Urothelium cell line (cell line): ENCODE data around the gene HAUS5.
"Not testable (repeated sequence)": the region's sequence is repeated elsewhere in the genome, so short reads cannot be mapped to it uniquely, and the experiment has no call there.

Experiments used
- DNase-seq: peaks from one replicate; pipeline ENCODE4 v3.0.0; 2011; ENCODE audit warnings: low spot score, mixed read lengths
- FAIRE-seq: peaks from 2 replicates; lab custom pipeline; 2011; peaks lifted over from hg19 to GRCh38; lab: Jason Lieb, UNC

The HAUS5 gene

GRCh38 chr19:35607170-35607569, 5.4 kb upstream of the HAUS5 start:
- not testable (repeated sequence) for FAIRE-seq, DNase-seq

GRCh38 chr19:35607661-35608060, 4.9 kb upstream of the HAUS5 start:
- no peak for FAIRE-seq
- DNase-seq, result no peak

GRCh38 chr19:35608251-35608650, 4.3 kb upstream of the HAUS5 start:
- FAIRE-seq (no peak), DNase-seq (no peak)

- FAIRE-seq, result no peak
- DNase-seq, result no peak
Measured at GRCh38 chr19:35609851-35610353, 2.6 kb upstream of the HAUS5 start.

- FAIRE-seq (no peak), DNase-seq (no peak)
Measured at GRCh38 chr19:35612224-35612558, 344 bp upstream of the HAUS5 start.

GRCh38 chr19:35613574-35613973, 1.0 kb downstream of the HAUS5 start:
- no peak for FAIRE-seq

GRCh38 chr19:35615036-35615435, 2.5 kb downstream of the HAUS5 start:
- FAIRE-seq (no peak), DNase-seq (no peak)

More at GRCh38 chr19:35613574-35613973, 1.0 kb downstream of the HAUS5 start:
- DNase-seq, result no peak

GRCh38 chr19:35618857-35619256, 6.3 kb downstream of the HAUS5 start:
- no peak for DNase-seq
- no peak for FAIRE-seq

GRCh38 chr19:35619290-35619923, 6.9 kb downstream of the HAUS5 start:
- FAIRE-seq, result no peak
- DNase-seq, result no peak

- FAIRE-seq, result no peak
- DNase-seq, result no peak
Measured at GRCh38 chr19:35620001-35620400, 7.5 kb downstream of the HAUS5 start.

GRCh38 chr19:35621708-35622107, 9.2 kb downstream of the HAUS5 start:
- no peak for FAIRE-seq
- no peak for DNase-seq

GRCh38 chr19:35622750-35623149, 10.2 kb downstream of the HAUS5 start:
- DNase-seq, result no peak
- FAIRE-seq, result no peak

GRCh38 chr19:35623327-35624010, 10.9 kb downstream of the HAUS5 start:
- no peak for FAIRE-seq
- no peak for DNase-seq

- no peak for DNase-seq
- no peak for FAIRE-seq
Measured at GRCh38 chr19:35628264-35628564, 15.7 kb downstream of the HAUS5 start.

- peak; percentile 99 for DNase-seq
- FAIRE-seq, result peak; percentile 96
Measured at GRCh38 chr19:35628565-35629331, 16.2 kb downstream of the HAUS5 start, which contains the start of gene RBM42. Gene RBM42 (plus strand): TSS chr19:35629036. CDS start chr19:35629154, 118 bp downstream.

GRCh38 chr19:35629332-35629633, 16.7 kb downstream of the HAUS5 start:
- no peak for DNase-seq
- FAIRE-seq, result no peak

GRCh38 chr19:35633727-35634440, 21.3 kb downstream of the HAUS5 start:
- DNase-seq, result no peak

GRCh38 chr19:35636651-35637050, 24.1 kb downstream of the HAUS5 start:
- DNase-seq (no peak), FAIRE-seq (no peak)

More at GRCh38 chr19:35633727-35634440, 21.3 kb downstream of the HAUS5 start:
- FAIRE-seq, result no peak

GRCh38 chr19:35637165-35637564, 24.6 kb downstream of the HAUS5 start:
- no peak for FAIRE-seq
- no peak for DNase-seq

GRCh38 chr19:35639321-35639639, 26.7 kb downstream of the HAUS5 start:
- no peak for DNase-seq
- FAIRE-seq, result no peak

GRCh38 chr19:35639863-35640262, 27.3 kb downstream of the HAUS5 start:
- DNase-seq (no peak), FAIRE-seq (no peak)
